GM21526 (cell line): ENCODE results near the gene TBKBP1.

Experiments
- ATAC-seq: cut with Tn5 transposase; IDR thresholded peaks from one replicate; pipeline ENCODE4 v1.9.1; 2021; ENCODE audit warnings: moderate library complexity; ENCODE audit not compliant: unreplicated experiment, low FRiP score

Gene TBKBP1

DNA sequence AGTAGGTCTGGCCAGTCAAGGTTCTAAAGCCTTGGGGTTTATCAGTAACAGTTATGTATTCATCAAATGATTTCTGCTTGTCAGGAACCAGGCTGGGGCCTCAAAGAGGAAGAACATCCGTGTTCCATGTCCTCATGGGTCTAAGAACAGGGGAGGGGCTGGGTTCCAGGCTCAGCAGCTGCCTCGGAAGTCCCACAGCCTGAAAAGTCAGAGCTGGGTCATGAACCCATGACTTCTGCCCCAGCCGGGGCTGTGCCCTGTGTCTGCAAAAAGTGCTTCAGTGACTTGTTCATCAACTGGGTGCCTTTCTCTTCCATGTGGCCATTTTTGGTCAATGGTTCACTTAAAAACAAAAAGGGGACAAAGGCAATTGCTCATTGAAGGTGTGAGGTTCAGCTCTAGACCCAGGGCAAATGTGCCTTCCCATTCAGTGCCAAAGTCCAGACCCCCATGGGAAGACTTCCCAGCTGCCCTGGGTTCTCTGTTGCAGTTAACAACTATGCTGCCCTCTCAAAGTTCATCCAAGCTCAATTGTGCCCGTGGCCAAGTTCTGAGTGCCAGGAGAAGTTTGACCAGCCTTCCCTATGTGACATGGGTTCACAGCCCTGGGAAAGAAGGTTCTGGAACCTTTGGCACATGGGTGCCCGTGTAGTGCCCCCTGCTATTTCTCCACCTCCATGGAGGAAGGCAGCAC lies 18.5 kb downstream of the TBKBP1 start:
- ATAC-seq, result no peak

- ATAC-seq, result no peak
Measured at GRCh38 chr17:47713980-47714700, 20.2 kb downstream of the TBKBP1 start.

DNA sequence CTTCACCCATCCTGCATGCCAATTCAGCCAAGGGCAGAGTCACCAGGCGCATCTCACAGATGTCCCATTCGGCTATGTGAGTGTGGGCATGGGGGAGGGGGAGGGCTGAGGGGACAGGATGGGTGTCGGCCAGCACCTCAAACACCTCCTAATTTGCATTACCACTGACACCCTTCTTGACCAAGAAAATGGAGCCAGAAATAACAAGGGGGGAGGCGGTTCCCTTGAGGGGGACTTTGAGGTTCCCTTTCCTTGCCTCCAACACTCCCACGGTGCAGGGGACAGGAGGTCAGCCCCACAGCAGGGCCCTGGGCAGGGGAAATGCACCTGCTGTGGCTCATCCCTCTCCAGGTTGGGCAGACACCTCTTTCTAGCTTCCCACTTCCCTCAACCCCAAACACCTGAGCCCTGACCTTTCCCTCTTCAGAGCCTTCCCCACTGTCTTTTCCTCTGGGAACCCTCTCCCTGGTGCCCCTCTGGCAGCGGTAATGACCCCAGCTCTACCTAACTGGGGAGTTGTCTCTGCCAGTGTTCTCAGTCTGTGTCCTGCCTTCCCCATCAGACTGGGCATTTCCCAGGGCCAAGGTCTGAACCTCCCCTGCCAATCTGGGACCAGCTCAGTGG lies 20.9 kb downstream of the TBKBP1 start:
- no peak for ATAC-seq

DNA sequence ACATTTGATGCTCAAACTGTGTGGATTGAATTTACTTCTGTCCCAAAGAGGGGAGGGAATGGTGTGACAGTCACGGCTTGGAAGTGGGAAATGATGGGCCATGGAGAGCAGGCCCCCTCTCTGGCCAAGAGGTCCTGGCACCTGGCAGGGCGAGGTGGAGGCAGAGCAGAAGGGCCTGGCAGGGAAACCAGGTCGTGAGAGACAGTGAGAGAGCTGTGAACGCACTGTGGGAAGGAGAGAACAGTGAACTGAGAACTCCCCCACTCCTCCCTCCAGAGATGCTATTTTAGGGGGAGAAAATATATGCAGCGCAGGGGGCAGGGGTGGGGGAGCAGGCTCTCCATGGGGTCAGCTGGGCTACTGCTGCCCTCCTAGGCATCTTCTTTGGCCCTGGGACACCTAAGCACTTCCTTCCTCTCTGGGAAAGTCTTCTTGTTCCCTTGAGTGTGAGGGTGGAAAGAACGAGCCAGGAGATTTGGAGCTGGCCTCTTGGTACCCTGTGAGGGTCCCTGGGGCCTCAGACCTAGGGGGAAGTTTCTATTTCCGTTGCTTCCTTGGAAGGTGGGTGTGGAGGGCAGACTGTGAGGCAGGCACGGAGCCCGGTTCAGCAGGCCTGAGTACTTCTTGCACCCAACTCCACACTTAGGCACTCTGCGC lies 21.8 kb downstream of the TBKBP1 start:
- no peak for ATAC-seq

DNA sequence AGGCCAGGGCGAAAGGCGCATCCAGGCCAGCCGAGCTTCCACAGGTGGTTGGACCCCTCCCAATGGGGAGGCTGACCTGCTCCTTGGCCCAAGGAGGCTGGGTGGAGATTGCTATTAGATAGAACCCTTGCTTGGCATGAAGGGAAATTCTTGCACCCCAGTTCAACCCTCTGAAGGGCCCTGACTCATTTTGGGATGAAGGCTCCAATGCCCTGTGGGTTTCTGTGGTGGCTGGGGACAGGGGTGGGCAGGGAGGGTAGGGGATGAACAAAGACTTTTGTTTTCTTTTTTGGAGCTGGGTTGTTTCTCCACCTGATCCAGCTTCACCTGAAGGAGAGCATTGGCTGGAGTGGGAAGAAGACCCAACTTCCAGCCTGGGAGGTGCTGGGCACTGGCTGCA lies 22.4 kb downstream of the TBKBP1 start:
- ATAC-seq, result no peak

GRCh38 chr17:47717261-47717697 lies 23.3 kb downstream of the TBKBP1 start:
- no peak for ATAC-seq

DNA sequence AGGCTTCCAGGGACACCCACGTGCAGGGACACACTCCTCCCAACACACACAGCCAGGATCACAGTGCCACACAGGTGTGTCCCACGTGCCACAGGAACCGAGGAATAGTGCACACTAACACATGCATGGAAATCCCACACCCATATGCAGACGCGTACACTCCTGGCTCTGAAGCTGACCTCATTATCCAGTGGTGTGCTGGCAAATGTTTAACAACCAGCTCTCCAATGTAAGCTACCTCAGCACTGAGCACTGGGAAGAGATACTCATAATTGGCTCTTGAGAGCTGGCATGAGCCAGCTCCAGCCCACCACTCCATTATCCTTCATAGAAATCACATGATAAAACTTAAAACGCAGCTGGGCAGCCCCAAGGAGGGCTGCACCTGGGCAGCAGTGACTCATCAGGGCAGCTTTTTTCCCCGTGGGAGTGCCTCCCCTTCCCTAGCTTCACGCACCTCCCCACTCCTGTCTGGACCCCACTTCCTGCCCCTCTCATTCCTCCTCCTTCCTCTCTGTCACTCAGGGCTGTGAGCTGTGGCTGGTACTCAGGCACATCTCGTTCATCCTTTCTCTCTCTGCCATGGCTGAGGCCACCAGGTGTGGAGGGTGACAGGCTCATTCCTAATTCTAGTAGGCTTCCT lies 24.1 kb downstream of the TBKBP1 start:
- ATAC-seq, result no peak

- ATAC-seq, result no peak
Measured at GRCh38 chr17:47718634-47719405, 24.9 kb downstream of the TBKBP1 start.

DNA sequence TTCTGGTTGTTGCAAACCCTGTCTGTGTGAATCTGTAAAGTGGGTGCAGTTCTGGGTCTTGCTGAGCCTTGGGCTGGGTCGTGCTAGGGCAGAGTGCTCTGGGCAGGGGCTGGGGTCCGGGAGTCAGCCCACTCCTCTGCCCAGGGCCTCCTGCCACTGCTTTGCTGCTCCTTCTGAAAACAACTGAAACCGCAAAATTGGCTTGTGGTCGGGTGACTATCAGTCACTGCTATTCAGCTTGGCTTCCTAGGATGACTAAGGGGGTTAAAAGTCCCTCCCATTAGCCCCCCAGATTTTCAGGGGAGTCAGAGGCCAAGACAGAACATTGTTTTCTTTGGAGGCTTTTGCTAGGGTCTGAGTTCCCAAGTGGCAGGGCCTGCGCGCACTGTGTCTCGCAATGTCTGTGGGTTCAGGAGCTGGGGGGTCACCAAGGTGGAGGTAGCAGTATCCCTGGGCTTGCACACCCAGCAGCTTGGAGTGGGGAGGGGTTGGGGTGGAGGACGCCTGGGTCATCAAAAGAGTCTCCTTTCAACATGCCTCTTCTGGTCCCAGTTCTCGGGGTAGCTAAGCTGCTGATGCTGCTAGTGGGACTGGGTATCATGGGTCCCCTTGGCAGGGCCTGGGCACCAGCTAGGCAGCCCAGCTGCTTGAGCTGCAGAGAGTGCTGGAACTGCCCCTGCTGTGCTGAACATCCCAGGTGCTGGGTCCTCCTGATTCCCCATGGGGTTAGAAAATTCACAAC lies 25.6 kb downstream of the TBKBP1 start:
- ATAC-seq, result no peak

- no peak for ATAC-seq
Measured at GRCh38 chr17:47720196-47720595, 26.2 kb downstream of the TBKBP1 start.

GRCh38 chr17:47720754-47721533 lies 27.0 kb downstream of the TBKBP1 start:
- ATAC-seq, result no peak

DNA sequence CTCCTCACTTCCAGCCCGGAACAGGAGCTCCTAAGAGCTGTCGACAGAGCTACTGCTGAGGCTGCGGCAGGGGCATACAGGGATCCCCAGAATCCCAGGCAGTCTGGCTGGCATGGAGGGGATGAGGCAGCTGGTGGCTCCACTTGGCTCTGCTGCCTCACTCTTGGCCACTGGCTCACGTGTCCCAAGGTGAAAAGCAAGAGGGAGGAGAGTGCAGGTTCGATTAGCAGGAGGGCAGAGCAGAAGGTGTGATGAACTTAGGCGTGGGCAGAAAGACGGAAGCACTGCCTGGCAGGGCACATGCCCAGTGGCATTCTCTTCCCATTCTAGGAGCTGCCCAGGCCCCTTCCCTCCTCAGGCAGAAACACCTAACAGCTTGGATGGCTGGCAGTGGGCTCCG lies 27.8 kb downstream of the TBKBP1 start:
- ATAC-seq, result no peak

DNA sequence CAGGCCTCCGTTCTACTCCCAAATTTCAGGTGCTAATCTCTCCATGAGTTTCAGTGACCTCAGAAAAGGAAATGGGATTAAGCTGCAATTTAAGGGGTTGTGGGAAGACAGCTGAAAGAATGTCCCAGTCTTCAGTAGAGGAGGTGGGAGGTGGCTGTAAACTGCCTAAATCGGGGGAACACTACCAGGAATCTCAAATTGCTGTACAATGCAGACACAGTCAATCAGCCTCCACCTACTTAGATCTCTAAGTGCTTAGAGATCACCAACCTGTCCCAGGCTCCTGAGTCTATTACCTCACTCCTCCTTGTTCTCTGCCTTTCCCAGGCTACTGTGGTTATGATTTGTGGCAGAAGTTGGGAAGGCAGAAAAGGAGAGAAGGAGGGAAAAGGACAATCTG lies 30.7 kb downstream of the TBKBP1 start:
- ATAC-seq, result no peak

DNA sequence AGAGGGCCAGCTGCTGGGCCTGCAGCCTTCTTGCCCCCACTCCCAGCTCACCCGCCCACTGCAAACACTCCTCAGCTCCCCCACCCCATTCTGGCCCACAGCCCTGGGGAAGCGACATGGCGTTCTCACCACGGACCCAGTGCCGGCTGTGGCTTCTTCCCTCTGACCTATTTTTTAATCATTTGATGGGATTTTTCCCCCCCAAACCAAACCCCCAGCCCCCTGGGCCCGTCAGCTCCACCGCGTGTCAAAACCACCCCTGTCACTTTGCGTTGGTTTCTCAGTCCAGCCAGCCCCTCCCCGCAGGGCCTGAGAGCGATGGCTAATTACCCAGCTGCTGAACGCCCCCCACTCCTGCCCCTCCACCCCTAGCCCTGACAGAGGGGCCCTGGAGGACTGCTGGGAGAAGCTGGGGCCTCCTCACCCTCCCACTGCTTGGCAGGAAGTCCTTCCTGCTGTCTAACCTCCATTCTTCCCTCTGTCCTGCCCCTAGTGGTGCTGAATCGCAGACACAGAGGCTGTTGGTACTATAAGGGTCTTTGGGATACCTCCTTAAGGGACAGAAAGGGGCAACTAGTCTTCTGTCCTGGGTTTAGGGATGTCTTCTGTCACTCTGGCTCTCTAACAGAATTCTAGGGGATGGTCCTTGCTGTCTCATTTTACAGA lies 31.6 kb downstream of the TBKBP1 start:
- ATAC-seq, result no peak

DNA sequence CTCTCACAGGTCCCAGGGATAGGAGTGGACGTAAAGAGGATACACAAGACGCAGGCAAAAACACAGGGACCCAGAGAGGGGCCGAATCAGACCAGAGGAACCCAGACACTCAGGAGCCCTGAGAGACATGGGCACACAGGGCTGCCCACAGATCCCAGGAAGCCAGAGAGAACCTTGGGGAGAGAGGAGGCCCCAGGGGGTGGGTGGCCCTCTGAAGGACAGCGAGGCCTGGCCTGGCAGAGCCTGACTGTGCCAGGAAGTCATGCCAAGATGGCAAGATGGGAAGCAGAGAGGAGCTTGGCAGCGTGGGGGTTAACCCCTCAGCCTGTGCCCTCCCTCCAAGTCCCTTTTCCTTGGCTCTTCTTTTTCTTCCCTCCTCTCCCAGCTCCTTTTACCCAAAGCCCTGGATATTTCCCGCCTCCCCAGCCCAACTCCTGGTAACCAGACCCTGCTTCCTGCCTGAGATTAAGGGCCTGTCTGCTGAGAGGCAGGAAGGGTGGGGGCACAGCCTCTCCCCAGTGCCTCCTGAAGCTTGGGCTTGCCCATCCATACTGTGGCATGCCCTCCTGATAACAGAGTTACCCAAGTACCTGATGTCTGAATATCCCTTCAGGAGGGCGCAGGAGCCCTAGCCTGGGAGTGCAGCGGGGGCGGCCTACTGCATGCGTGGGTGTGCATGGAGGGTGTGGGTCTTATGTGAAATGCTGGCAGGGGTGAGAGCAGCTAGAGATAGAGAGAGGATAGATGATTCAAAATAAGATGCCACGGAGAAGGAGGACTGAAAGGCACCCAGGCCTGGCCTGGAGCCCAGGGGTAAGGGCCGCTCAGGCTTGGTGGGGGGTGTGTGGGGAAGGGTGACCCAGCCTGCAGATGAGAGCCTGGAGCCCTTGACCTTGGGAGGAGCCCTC lies 33.1 kb downstream of the TBKBP1 start:
- no peak for ATAC-seq

GRCh38 chr17:47727704-47728036 lies 33.7 kb downstream of the TBKBP1 start:
- ATAC-seq, result no peak

GRCh38 chr17:47728214-47728877 lies 34.4 kb downstream of the TBKBP1 start:
- ATAC-seq, result no peak
